ENCODE measurements around the gene ACP2.

The ACP2 gene

DNA sequence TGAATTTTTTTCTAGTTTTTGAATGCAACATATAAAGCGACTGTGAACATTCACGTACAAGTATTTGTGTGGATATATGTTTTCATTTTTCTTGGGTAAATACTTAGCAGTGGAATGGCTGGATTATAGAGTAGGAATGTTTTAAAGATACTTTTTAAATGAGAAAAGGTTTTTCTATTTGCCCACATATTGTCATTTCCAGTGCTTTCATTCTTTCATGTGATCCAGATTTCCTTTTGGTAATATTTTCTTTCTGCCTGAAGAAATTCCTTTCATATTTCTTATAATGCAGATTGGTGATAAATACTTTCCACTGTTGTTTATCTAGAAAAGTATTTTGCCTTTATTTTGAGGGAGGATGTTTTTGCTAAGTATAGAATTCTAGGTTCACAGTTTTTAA is 25.9 kb downstream of the ACP2 start:
- no peaks in the 10 kb centered on the region for H3K27me3 ChIP-seq (replicated peaks; ENCODE audit: insufficient read depth, low read length)
- H2AFZ ChIP-seq (ENCODE audit: low read length), result no peak overlapping the region
- H3K79me2 ChIP-seq (ENCODE audit: low read length), result 0 out of 2 replicates have a peak, but pooled peaks cover 7% of the 10 kb centered on the region
- no peak for DNase-seq
- no peak overlapping the region for H3K4me2 ChIP-seq (ENCODE audit: low read depth, low read length)
- peaks cover 4% of the 10 kb centered on the region; the same call in 1 of the 2 replicates for H3K4me1 ChIP-seq (ENCODE audit: low read length)
- H3K9me3 ChIP-seq (replicated peaks; ENCODE audit: insufficient read depth, low read length), result no peaks in the 10 kb centered on the region
- TF ChIP-seq, protein P1, sequence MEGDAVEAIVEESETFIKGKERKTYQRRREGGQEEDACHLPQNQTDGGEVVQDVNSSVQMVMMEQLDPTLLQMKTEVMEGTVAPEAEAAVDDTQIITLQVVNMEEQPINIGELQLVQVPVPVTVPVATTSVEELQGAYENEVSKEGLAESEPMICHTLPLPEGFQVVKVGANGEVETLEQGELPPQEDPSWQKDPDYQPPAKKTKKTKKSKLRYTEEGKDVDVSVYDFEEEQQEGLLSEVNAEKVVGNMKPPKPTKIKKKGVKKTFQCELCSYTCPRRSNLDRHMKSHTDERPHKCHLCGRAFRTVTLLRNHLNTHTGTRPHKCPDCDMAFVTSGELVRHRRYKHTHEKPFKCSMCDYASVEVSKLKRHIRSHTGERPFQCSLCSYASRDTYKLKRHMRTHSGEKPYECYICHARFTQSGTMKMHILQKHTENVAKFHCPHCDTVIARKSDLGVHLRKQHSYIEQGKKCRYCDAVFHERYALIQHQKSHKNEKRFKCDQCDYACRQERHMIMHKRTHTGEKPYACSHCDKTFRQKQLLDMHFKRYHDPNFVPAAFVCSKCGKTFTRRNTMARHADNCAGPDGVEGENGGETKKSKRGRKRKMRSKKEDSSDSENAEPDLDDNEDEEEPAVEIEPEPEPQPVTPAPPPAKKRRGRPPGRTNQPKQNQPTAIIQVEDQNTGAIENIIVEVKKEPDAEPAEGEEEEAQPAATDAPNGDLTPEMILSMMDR (IDR thresholded peaks at IDR 0.05; ENCODE audit: low read length), result no peak
- TF ChIP-seq EZH2 (optimal IDR thresholded peaks at IDR 0.05; ENCODE audit: low read depth, low read length), result no peak
- no peak for TF ChIP-seq EZH2phosphoT487 (IDR thresholded peaks at IDR 0.05; ENCODE audit: low read length)
- H3K36me3 ChIP-seq (replicated peaks; ENCODE audit: insufficient read depth, low read length), result no peaks in the 10 kb centered on the region
- no peaks in the 10 kb centered on the region for H3K9me2 ChIP-seq (replicated peaks; ENCODE audit: insufficient read depth, low read length)
- no peak overlapping the region for H3K4me3 ChIP-seq (ENCODE audit: low read length)
- no peak overlapping the region for H3K9ac ChIP-seq (ENCODE audit: low read length)
- no peaks in the 10 kb centered on the region for H4K20me1 ChIP-seq (ENCODE audit: insufficient read depth, low read length)
- H3K27ac ChIP-seq (ENCODE audit: low read length), result no peak overlapping the region
- H3F3A ChIP-seq (ENCODE audit: insufficient read depth, low read length), result no peaks in the 10 kb centered on the region

DNA sequence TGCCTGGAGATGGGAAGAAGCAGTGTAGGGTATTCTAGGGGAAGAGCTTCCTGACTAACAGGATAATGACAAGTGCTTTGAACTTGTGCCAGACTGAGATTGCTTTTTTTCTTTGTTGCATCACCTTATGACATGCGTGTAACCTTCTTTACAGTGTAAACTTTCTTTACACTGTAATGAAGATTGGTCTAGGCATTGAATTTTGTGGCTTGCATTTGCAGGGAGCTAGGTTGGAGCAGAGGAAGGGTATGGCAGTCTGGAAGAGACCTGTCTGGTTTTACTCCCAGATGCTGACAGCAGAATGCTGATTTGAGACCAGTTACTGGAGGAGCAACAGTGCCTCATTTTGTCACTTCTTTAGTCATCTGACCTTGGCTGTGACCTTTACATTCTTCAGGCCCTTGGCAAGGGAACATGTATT is 28.2 kb downstream of the ACP2 start:
- Histone ChIP-seq H3K4me1 (ENCODE audit: low read length) (peaks cover 9% of the 10 kb centered on the region), H4K20me1 (ENCODE audit: insufficient read depth, low read length) (no peaks in the 10 kb centered on the region), H3F3A (ENCODE audit: insufficient read depth, low read length) (peaks cover 6% of the 10 kb centered on the region), H3K79me2 (ENCODE audit: low read length) (peaks cover 18% of the 10 kb centered on the region), H3K36me3 (replicated peaks; ENCODE audit: insufficient read depth, low read length) (no peaks in the 10 kb centered on the region), H3K4me2 (ENCODE audit: low read depth, low read length) (no peak overlapping the region), H2AFZ (ENCODE audit: low read length) (no peak overlapping the region), H3K9me3 (replicated peaks; ENCODE audit: insufficient read depth, low read length) (no peaks in the 10 kb centered on the region), H3K9ac (ENCODE audit: low read length) (no peak overlapping the region), H3K9me2 (replicated peaks; ENCODE audit: insufficient read depth, low read length) (no peaks in the 10 kb centered on the region), H3K27ac (ENCODE audit: low read length) (no peak overlapping the region), H3K27me3 (replicated peaks; ENCODE audit: insufficient read depth, low read length) (no peaks in the 10 kb centered on the region), H3K4me3 (ENCODE audit: low read length) (no peak overlapping the region)
- TF ChIP-seq, protein P1 (IDR thresholded peaks at IDR 0.05; ENCODE audit: low read length), result no peak
- TF ChIP-seq EZH2phosphoT487 (IDR thresholded peaks at IDR 0.05; ENCODE audit: low read length) (no peak), EZH2 (optimal IDR thresholded peaks at IDR 0.05; ENCODE audit: low read depth, low read length) (no peak)
- no peak for DNase-seq

DNA sequence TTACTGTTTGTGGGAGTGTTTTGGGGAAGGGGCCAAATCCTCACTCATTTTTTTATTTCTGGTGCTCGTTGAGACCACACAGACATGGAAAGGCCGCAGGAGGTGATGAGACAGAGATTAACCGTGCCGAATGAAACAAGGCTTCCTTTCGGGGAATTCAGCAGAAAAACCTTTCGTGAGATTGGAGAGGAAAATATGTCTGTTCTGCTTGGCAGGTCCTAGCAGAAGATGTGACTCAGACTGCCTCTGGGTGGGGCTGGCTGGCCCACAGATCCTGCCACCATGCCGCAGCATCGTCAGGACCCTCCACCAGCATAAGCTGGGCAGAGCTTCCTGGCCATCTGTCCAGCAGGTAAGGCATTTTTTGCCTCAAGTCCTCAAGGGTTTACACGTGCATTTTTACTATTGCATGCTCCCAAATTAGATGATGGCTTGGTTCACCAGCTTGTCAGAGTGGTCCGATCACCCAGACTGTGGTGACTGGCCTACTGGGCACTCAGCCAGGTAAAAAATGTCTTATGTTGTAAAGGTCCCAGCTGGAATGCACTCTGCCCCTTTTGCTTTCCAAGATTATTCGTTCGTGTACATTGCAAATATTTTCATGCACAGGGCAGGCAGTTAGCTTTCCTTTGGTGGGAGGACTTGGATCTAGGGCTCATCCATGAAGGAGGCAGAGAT is 32.4 kb downstream of the ACP2 start:
- peak overlapping the region; percentile 90; the same call in 1 of the 2 replicates for H3K27ac ChIP-seq (ENCODE audit: low read length)
- H3K4me1 ChIP-seq (ENCODE audit: low read length), result peaks cover 9% of the 10 kb centered on the region
- peak; percentile 8 for DNase-seq
- no peaks in the 10 kb centered on the region for H3K36me3 ChIP-seq (replicated peaks; ENCODE audit: insufficient read depth, low read length)
- H3K9ac ChIP-seq (ENCODE audit: low read length), result peak overlapping the region; percentile 89; the same call in 1 of the 2 replicates
- peaks cover 16% of the 10 kb centered on the region for H3K79me2 ChIP-seq (ENCODE audit: low read length)
- H2AFZ ChIP-seq (ENCODE audit: low read length), result peak overlapping the region; percentile 80
- peak overlapping the region; percentile 88 for H3K4me2 ChIP-seq (ENCODE audit: low read depth, low read length)
- TF ChIP-seq EZH2 (optimal IDR thresholded peaks at IDR 0.05; ENCODE audit: low read depth, low read length), result no peak
- TF ChIP-seq, protein P1 (IDR thresholded peaks at IDR 0.05; ENCODE audit: low read length), result peak; percentile 19; the same call in 1 of the 2 replicates
- TF ChIP-seq EZH2phosphoT487 (IDR thresholded peaks at IDR 0.05; ENCODE audit: low read length), result no peak
- peak overlapping the region; percentile 77 for H3K4me3 ChIP-seq (ENCODE audit: low read length)
- H3K9me3 ChIP-seq (replicated peaks; ENCODE audit: insufficient read depth, low read length), result no peaks in the 10 kb centered on the region
- no peaks in the 10 kb centered on the region for H3K27me3 ChIP-seq (replicated peaks; ENCODE audit: insufficient read depth, low read length)
- peaks cover 13% of the 10 kb centered on the region for H3F3A ChIP-seq (ENCODE audit: insufficient read depth, low read length)
- no peaks in the 10 kb centered on the region for H4K20me1 ChIP-seq (ENCODE audit: insufficient read depth, low read length)
- H3K9me2 ChIP-seq (replicated peaks; ENCODE audit: insufficient read depth, low read length), result no peaks in the 10 kb centered on the region
